H1 (cell line): ENCODE results near the gene LTBP1. TPM values are rescaled to one million over a fixed set of nuclear protein-coding genes. Genes with fewer than 3 reads are reported as not detected.

Source experiments
- CTCF ChIA-PET: fragments of 300-600 bp; sonication (Branson Sonifier 250); formaldehyde crosslinking; loops from one replicate; lab custom pipeline; 2021; ENCODE audit not compliant: partially characterized antibody; lab: Charles Lee
- POLR2A ChIA-PET: fragments of 300-600 bp; sonication (Branson Sonifier 250); formaldehyde crosslinking; loops from one replicate; lab custom pipeline; 2021; ENCODE audit warnings: inconsistent platforms; ENCODE audit not compliant: partially characterized antibody; lab: Charles Lee
- DNase-seq, 2 experiments: peaks; one replicate each; pipeline versions ENCODE4 v3.0.0 to v3.0.0-alpha.2; 2010 to 2022; ENCODE audit warnings: low spot score in 2 of 2, low read depth in 1 of 2, mixed read lengths in 1 of 2
- FAIRE-seq: peaks from 2 replicates; lab custom pipeline; 2011; peaks lifted over from hg19 to GRCh38; lab: Jason Lieb, UNC
- H2AFZ ChIP-seq: 2 replicates; pipeline ENCODE4 v1.8.1; 2012; ENCODE audit warnings: low read length, inconsistent platforms
- H2AK5ac ChIP-seq: 2 replicates; pipeline ENCODE4 v1.6.1; 2013; ENCODE audit warnings: low read depth, low read length
- H2BK120ac ChIP-seq: replicated peaks from 2 replicates; pipeline ENCODE3; 2013; ENCODE audit warnings: low read depth, low read length, inconsistent platforms
- H2BK12ac ChIP-seq: 2 replicates; pipeline ENCODE4 v1.6.1; 2013; ENCODE audit warnings: low read depth, low read length
- H2BK15ac ChIP-seq: 2 replicates; pipeline ENCODE4 v1.6.1; 2013; ENCODE audit warnings: low read length
- H2BK20ac ChIP-seq: 2 replicates; pipeline ENCODE4 v1.6.1; 2013; ENCODE audit warnings: low read length
- H2BK5ac ChIP-seq: 2 replicates; pipeline ENCODE4 v1.6.1; 2013; ENCODE audit warnings: low read depth, low read length
- H3K14ac ChIP-seq: 2 replicates; pipeline ENCODE4 v1.6.1; 2013; ENCODE audit warnings: inconsistent platforms; ENCODE audit not compliant: insufficient read length
- H3K18ac ChIP-seq: 2 replicates; pipeline ENCODE4 v1.6.1; 2013; ENCODE audit warnings: low read length; ENCODE audit errors: extremely low read depth
- H3K23ac ChIP-seq: 2 replicates; pipeline ENCODE4 v1.6.1; 2013; ENCODE audit warnings: inconsistent platforms; ENCODE audit not compliant: insufficient read length
- H3K23me2 ChIP-seq: 2 replicates; pipeline ENCODE4 v1.6.1; 2013; ENCODE audit warnings: low read depth, low read length
- H3K27ac ChIP-seq: 2 replicates; pipeline ENCODE4 v1.6.1; 2011; ENCODE audit warnings: low read depth, low read length, inconsistent platforms
- H3K27me3 ChIP-seq, 4 experiments: replicated peaks in 1 of 4; 1 replicate in 1 of 4; 2 replicates in 3 of 4; pipeline versions ENCODE4 v1.6.1 to v1.8.1; 2011 to 2013; ENCODE audit warnings: low read length in 3 of 4, mild to moderate bottlenecking in 3 of 4, inconsistent platforms in 2 of 4, mixed read lengths in 2 of 4, moderate library complexity in 1 of 4; ENCODE audit not compliant: control insufficient read depth in 3 of 4, insufficient read depth in 3 of 4; ENCODE audit errors: extremely low read depth in 1 of 4
- H3K36me3 ChIP-seq, 4 experiments: 2 replicates each; pipeline versions ENCODE4 v1.6.1 to v1.8.1; 2011 to 2013; ENCODE audit warnings: mild to moderate bottlenecking in 4 of 4, low read length in 3 of 4, moderate library complexity in 2 of 4, control low read depth in 1 of 4, inconsistent platforms in 1 of 4; ENCODE audit not compliant: insufficient read depth in 4 of 4, control insufficient read depth in 2 of 4
- H3K4ac ChIP-seq: replicated peaks from 2 replicates; pipeline ENCODE3; 2013; ENCODE audit warnings: low read length, low read depth, mixed read lengths, inconsistent platforms; ENCODE audit not compliant: insufficient read length
- H3K4me1 ChIP-seq, 4 experiments: replicated peaks in 1 of 4; 1 replicate in 1 of 4; 2 replicates in 3 of 4; pipeline versions ENCODE4 v1.6.1 to v1.8.1; 2011 to 2013; ENCODE audit warnings: low read length in 3 of 4, inconsistent platforms in 2 of 4, mixed read lengths in 1 of 4; ENCODE audit not compliant: insufficient read depth in 4 of 4, control insufficient read depth in 3 of 4
- H3K4me2 ChIP-seq, 2 experiments: 2 replicates each; pipeline versions ENCODE4 v1.6.1 to v1.8.1; 2011 to 2013; ENCODE audit warnings: low read depth in 2 of 2, low read length in 2 of 2, control low read depth in 1 of 2, inconsistent platforms in 1 of 2, mild to moderate bottlenecking in 1 of 2; ENCODE audit not compliant: insufficient read depth in 1 of 2
- H3K4me3 ChIP-seq, 4 experiments: fragments of 200-600, 300-600 bp in 1 of 4; sonication (generic), shearing (Covaris generic), sonication (Bioruptor Twin) in 1 of 4; 2 replicates each; pipeline versions ENCODE4 v1.5.1 to v1.8.1; 2011 to 2016; ENCODE audit warnings: low read length in 4 of 4, low read depth in 3 of 4, control low read depth in 2 of 4, inconsistent platforms in 2 of 4, mild to moderate bottlenecking in 2 of 4, mixed read lengths in 1 of 4, moderate library complexity in 1 of 4; ENCODE audit not compliant: insufficient read depth in 2 of 4; ENCODE audit errors: extremely low read depth in 1 of 4
- H3K56ac ChIP-seq: replicated peaks from 2 replicates; pipeline ENCODE3; 2013; ENCODE audit warnings: low read depth, mild to moderate bottlenecking, mixed read lengths, low read length, inconsistent platforms; ENCODE audit not compliant: insufficient read length
- H3K79me1 ChIP-seq: 2 replicates; pipeline ENCODE4 v1.6.1; 2013; ENCODE audit warnings: low read depth, low read length, control low read depth
- H3K79me2 ChIP-seq, 2 experiments: 2 replicates each; pipeline versions ENCODE4 v1.6.1 to v1.8.1; 2012 to 2013; ENCODE audit warnings: low read length in 2 of 2, mild to moderate bottlenecking in 2 of 2, inconsistent platforms in 1 of 2; ENCODE audit not compliant: insufficient read depth in 2 of 2, control insufficient read depth in 1 of 2
- H3K9ac ChIP-seq, 4 experiments: replicated peaks in 1 of 4; 1 replicate in 1 of 4; 2 replicates in 3 of 4; pipeline versions ENCODE4 v1.6.1 to v1.8.1; 2011 to 2013; ENCODE audit warnings: low read depth in 3 of 4, low read length in 3 of 4, control low read depth in 2 of 4, mild to moderate bottlenecking in 2 of 4, moderate library complexity in 2 of 4, inconsistent platforms in 1 of 4; ENCODE audit errors: extremely low read depth in 1 of 4
- H3K9me3 ChIP-seq, 2 experiments: 2 replicates each; pipeline versions ENCODE4 v1.6.1 to v1.8.1; 2012 to 2013; ENCODE audit warnings: mild to moderate bottlenecking in 2 of 2, moderate library complexity in 2 of 2, control low read depth in 1 of 2, inconsistent platforms in 1 of 2, low read depth in 1 of 2, low read length in 1 of 2, mixed read lengths in 1 of 2; ENCODE audit not compliant: insufficient read depth in 2 of 2
- H4K20me1 ChIP-seq, 2 experiments: replicated peaks in 1 of 2; 2 replicates each; pipeline versions ENCODE3 to v1.8.1; 2011 to 2013; ENCODE audit warnings: inconsistent platforms in 2 of 2, low read length in 2 of 2, mild to moderate bottlenecking in 1 of 2; ENCODE audit not compliant: insufficient read depth in 2 of 2, control insufficient read depth in 1 of 2
- H4K5ac ChIP-seq: 2 replicates; pipeline ENCODE4 v1.6.1; 2013; ENCODE audit warnings: low read length, low read depth, mixed read lengths, inconsistent platforms; ENCODE audit not compliant: insufficient read length
- H4K8ac ChIP-seq: 2 replicates; pipeline ENCODE4 v1.8.0; 2013; ENCODE audit warnings: mild to moderate bottlenecking, moderate library complexity, low read length, inconsistent platforms; ENCODE audit not compliant: insufficient read depth; ENCODE audit errors: extremely low read depth
- H4K91ac ChIP-seq: replicated peaks from 2 replicates; pipeline ENCODE3; 2013; ENCODE audit warnings: low read length, mixed read lengths, inconsistent platforms; ENCODE audit not compliant: insufficient read length
- CTBP2 ChIP-seq: IDR thresholded peaks from 2 replicates; pipeline ENCODE4 v1.7.0; 2011; ENCODE audit warnings: borderline replicate concordance, mild to moderate bottlenecking, moderate library complexity, mixed read lengths, low read length; ENCODE audit not compliant: insufficient read depth, insufficient read length
- GABPA ChIP-seq: IDR thresholded peaks from 2 replicates; pipeline ENCODE4 v1.6.1; 2011; ENCODE audit warnings: mild to moderate bottlenecking, low read length, moderate library complexity, borderline replicate concordance; ENCODE audit not compliant: insufficient read depth
- HDAC6 ChIP-seq: IDR thresholded peaks from one replicate; pipeline ENCODE4 v1.7.1; 2012; ENCODE audit warnings: low read depth, mild to moderate bottlenecking, inconsistent platforms, low read length, moderate library complexity
- POLR2A ChIP-seq, 2 experiments: IDR thresholded peaks; 1 replicate in 1 of 2; 2 replicates in 1 of 2; pipeline ENCODE4 v1.6.1; 2011; ENCODE audit warnings: low read depth in 2 of 2, low read length in 2 of 2, mild to moderate bottlenecking in 2 of 2; ENCODE audit errors: control extremely low read depth in 1 of 2
- POLR2AphosphoS5 ChIP-seq: IDR thresholded peaks from 2 replicates; pipeline ENCODE4 v1.6.1; 2011; ENCODE audit warnings: low read depth, low read length
- POU5F1 ChIP-seq: IDR thresholded peaks from 2 replicates; pipeline ENCODE4 v1.6.1; 2011; ENCODE audit warnings: low read depth, mild to moderate bottlenecking, low read length, moderate library complexity
- WGBS, 2 experiments: shearing (Covaris generic) in 1 of 2; methylation state at CpG; one replicate each; pipeline versions ENCODE4 v1.1.6 to v1.1.7; 2013 to 2015; ENCODE audit warnings: low lambda C conversion rate in 2 of 2, mixed read lengths in 2 of 2, inconsistent platforms in 1 of 2, low coverage in 1 of 2, missing lambda C conversion rate in 1 of 2; ENCODE audit not compliant: insufficient replicate concordance in 2 of 2, insufficient coverage in 1 of 2, insufficient read length in 1 of 2; ENCODE audit errors: extremely low coverage in 1 of 2, missing lambda C conversion rate in 1 of 2; 5-methylcytosine and 5-hydroxymethylcytosine counted together
- polyA plus RNA-seq, 7 experiments: library from polyadenylated mRNA; depleted of rRNA in 3 of 7; stranded (reverse) in 5 of 7; unstranded in 2 of 7; fragments of >200 nt in 5 of 7; fragments of 200-250 nt in 2 of 7; gene quantifications; 1 replicate in 5 of 7; 2 replicates in 1 of 7; 4 replicates in 1 of 7; pipeline versions ENCODE4 v1.2.1 to v1.2.3, GENCODE V29; 2011 to 2013; ENCODE audit warnings: missing spikeins in 2 of 7, mixed read lengths in 2 of 7
- total RNA-seq: library from RNA; stranded (reverse); fragmentation: NEBNext Ultra II Directional; extraction: Animal tissue kit (Norgen Biotek cat#: 25700); gene quantifications from 2 replicates; pipeline ENCODE4 v1.2.1, GENCODE V29; 2021
- TF ChIP-seq, protein P1 (sequence below): IDR thresholded peaks from 2 replicates; pipeline ENCODE4 v1.6.1; 2012; ENCODE audit warnings: low read length, inconsistent platforms
- TF ChIP-seq, protein P2 (sequence below): IDR thresholded peaks from 2 replicates; pipeline ENCODE4 v1.6.1; 2012; ENCODE audit warnings: inconsistent platforms

The LTBP1 gene
- total and polyA plus RNA-seq, 2 of the 8 experiments (the other 6 are each of a cell fraction or from before 2014, with no cell fraction given): 15.4 to 24.7 TPM

DNA sequence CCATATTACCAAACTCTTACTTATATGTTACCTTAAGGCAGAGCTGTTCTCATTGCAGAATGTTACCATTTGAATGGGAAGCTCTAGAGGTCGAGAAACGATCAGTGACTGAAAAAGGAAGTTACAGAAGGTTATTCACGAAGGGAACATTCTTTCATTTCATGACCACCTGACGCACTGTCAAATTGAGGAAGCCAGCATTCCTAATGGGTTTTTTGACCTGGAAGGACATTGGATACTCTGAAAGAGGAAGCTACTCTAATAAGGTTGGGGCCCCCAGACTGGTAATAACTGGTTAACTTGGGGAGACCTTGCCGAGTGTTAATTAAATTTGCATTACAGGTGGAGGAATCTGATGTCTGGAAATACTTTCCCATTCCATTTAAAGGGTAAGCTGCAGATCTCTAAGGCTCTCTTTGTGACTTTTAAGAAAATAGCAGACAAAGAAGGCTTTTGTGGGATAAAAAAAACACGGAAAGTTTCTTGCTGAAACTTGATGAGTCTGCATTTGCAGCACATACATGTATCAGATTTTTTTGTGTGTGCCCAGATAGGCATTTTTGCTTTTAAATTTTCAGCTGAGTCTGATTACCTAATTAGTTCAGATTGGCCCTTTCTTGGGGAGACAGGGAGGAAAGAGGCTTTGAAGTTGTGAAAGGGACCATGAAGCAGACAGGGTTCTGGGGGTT is 137.1 kb downstream of the LTBP1 start:
- H3K79me1 ChIP-seq: no peaks in the 10 kb centered on the region
- no peaks in the 10 kb centered on the region for H3K79me2 ChIP-seq
- no peak overlapping the region for H4K5ac ChIP-seq
- peaks cover 0 to 18% (median 12%) of the 10 kb centered on the region in 4 experiments; a peak in 5 of 7 replicates for H3K27me3 ChIP-seq
- H2BK5ac ChIP-seq: no peak overlapping the region
- H3K4me2 ChIP-seq: no peak overlapping the region
- no peak overlapping the region for H4K8ac ChIP-seq
- WGBS, 2 experiments: 73% methylated on average over 6 of the region's 6 CpGs; no CpG with 5 or more reads in 1 of the 2 experiments
- no peak for DNase-seq
- peaks cover 2 to 3% of the 10 kb centered on the region in 2 experiments for H4K20me1 ChIP-seq
- no peak for FAIRE-seq
- H3K27ac ChIP-seq: no peak overlapping the region
- H2BK20ac ChIP-seq: no peak overlapping the region
- no peak overlapping the region for H4K91ac ChIP-seq
- POLR2A ChIA-PET: no interaction called here
- no peak overlapping the region for H2BK12ac ChIP-seq
- H3K23ac ChIP-seq: no peak overlapping the region
- peaks cover 0 to 3% (median 0%) of the 10 kb centered on the region in 4 experiments; a peak in 1 of 7 replicates for H3K4me1 ChIP-seq
- no peak overlapping the region for H2AFZ ChIP-seq
- no peaks in the 10 kb centered on the region for H3K23me2 ChIP-seq
- no peaks in the 10 kb centered on the region for H3K9me3 ChIP-seq
- H3K4ac ChIP-seq: no peak overlapping the region
- no peak overlapping the region for H2BK120ac ChIP-seq
- H3K36me3 ChIP-seq: no peaks in the 10 kb centered on the region
- CTCF ChIA-PET: interaction anchor here (1.0 to 1.6 kb wide), 3 partner anchors 9 to 296 kb away, joined by 3 to 4 read pairs (median 3); no protein-coding TSS in a partner anchor
- no peak overlapping the region for H2AK5ac ChIP-seq
- no peak overlapping the region for H3K18ac ChIP-seq
- H2BK15ac ChIP-seq: no peak overlapping the region
- no peak overlapping the region for H3K4me3 ChIP-seq
- no peak overlapping the region for H3K9ac ChIP-seq
- no peak overlapping the region for H3K14ac ChIP-seq
- no peak overlapping the region for H3K56ac ChIP-seq
- TF ChIP-seq, protein P1, sequence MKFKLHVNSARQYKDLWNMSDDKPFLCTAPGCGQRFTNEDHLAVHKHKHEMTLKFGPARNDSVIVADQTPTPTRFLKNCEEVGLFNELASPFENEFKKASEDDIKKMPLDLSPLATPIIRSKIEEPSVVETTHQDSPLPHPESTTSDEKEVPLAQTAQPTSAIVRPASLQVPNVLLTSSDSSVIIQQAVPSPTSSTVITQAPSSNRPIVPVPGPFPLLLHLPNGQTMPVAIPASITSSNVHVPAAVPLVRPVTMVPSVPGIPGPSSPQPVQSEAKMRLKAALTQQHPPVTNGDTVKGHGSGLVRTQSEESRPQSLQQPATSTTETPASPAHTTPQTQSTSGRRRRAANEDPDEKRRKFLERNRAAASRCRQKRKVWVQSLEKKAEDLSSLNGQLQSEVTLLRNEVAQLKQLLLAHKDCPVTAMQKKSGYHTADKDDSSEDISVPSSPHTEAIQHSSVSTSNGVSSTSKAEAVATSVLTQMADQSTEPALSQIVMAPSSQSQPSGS: no peak
- TF ChIP-seq POLR2AphosphoS5: no peak
- TF ChIP-seq HDAC6: no peak
- TF ChIP-seq POLR2A (IDR thresholded peaks at IDR 0.05; ENCODE audit: control extremely low read depth in 1 of 2, low read depth in 2 of 2, low read length in 2 of 2): no peak
- TF ChIP-seq, protein P2, sequence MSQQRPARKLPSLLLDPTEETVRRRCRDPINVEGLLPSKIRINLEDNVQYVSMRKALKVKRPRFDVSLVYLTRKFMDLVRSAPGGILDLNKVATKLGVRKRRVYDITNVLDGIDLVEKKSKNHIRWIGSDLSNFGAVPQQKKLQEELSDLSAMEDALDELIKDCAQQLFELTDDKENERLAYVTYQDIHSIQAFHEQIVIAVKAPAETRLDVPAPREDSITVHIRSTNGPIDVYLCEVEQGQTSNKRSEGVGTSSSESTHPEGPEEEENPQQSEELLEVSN: no peak
- TF ChIP-seq GABPA: no peak
- no peak for TF ChIP-seq CTBP2
- no peak for TF ChIP-seq POU5F1
